Activated naive CD8-positive, alpha-beta T cell treated with anti-CD3 and anti-CD28 coated beads, Interleukin-2, amount 50 U/mL, for 24 hours (primary cell): ENCODE measurements around the gene ZNF678.
A peak's percentile ranks its signal among the peaks of the same experiment; 100 is the strongest.
"Not testable (repeated sequence)": the region's sequence is repeated elsewhere in the genome, so short reads cannot be mapped to it uniquely, and the experiment has no call there.

Experiments
- ATAC-seq: fragments of 150-1000 bp; cut with Tn5 transposase; one replicate; pipeline ENCODE4 v1.10.0; 2021
- DNase-seq: peaks from one replicate; pipeline ENCODE4 v3.0.0; 2021
- H3K27ac Mint-ChIP-seq: one replicate; pipeline ENCODE4 v1.8.0; 2021; ENCODE audit warnings: mild to moderate bottlenecking, mixed read lengths
- H3K27me3 Mint-ChIP-seq: one replicate; pipeline ENCODE4 v1.8.0; 2021; ENCODE audit warnings: mixed read lengths
- H3K36me3 Mint-ChIP-seq: one replicate; pipeline ENCODE4 v1.8.0; 2021; ENCODE audit warnings: low read depth, mixed read lengths
- H3K4me1 Mint-ChIP-seq: one replicate; pipeline ENCODE4 v1.8.0; 2021; ENCODE audit warnings: mixed read lengths
- H3K4me3 Mint-ChIP-seq: one replicate; pipeline ENCODE4 v1.8.0; 2021; ENCODE audit warnings: mild to moderate bottlenecking, moderate library complexity, mixed read lengths
- H3K9me3 Mint-ChIP-seq: one replicate; pipeline ENCODE4 v1.8.0; 2021; ENCODE audit warnings: mixed read lengths

Gene ZNF678

DNA sequence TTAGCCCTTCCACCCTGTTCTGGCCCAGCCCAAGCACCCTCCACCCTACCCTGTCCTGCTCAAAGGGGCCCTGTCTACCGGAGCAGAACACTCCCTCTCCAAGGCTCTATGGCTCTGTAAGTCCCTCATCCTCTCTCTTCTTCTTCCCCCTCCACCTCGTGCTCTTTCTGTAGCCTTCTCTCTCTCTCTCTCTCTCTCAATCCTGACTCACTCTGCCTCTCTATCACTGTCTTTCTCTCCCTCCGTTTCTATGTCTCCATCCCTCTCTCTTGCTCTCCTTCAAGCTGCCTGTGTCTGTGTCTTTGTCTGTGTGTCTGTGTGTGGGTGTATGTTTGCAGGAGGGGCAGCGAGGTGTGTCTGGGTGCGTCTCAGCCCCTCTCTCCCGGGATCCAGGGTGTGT, 1.3 kb upstream of the ZNF678 start:
- H3K4me3 Mint-ChIP-seq: no peak overlapping the region
- H3K9me3 Mint-ChIP-seq: peaks cover 19% of the 10 kb centered on the region
- no peak for DNase-seq
- H3K4me1 Mint-ChIP-seq: peaks cover 27% of the 10 kb centered on the region
- peak overlapping the region; percentile 7 for H3K27ac Mint-ChIP-seq
- ATAC-seq: no peak
- H3K36me3 Mint-ChIP-seq: peaks cover 18% of the 10 kb centered on the region
- peaks cover 38% of the 10 kb centered on the region for H3K27me3 Mint-ChIP-seq

DNA sequence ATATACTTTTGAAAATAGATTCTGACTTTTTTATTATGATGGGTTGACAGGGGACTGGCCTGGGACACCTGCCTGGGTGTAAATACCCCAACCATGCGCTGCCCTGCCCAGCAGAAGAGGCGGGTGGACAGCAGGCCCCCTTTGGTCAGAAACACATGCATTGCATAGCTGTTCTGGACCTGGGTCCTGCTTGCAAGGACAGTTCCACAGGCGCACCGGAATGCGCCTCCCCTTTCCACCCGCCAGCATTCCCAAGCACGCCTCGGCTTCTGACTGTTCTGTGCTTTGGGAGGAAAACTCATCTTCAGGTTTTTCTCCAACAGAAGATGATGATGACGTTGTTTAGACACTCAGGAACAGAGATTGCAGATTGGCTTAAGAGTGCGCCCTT, 428 bp upstream of the ZNF678 start:
- Mint-ChIP-seq H3K27me3 (peaks cover 34% of the 10 kb centered on the region), H3K4me3 (peak overlapping the region; percentile 92), H3K4me1 (peaks cover 32% of the 10 kb centered on the region), H3K36me3 (peaks cover 23% of the 10 kb centered on the region), H3K9me3 (peaks cover 19% of the 10 kb centered on the region), H3K27ac (peak overlapping the region; percentile 86)
- ATAC-seq: no peak
- DNase-seq: no peak

DNA sequence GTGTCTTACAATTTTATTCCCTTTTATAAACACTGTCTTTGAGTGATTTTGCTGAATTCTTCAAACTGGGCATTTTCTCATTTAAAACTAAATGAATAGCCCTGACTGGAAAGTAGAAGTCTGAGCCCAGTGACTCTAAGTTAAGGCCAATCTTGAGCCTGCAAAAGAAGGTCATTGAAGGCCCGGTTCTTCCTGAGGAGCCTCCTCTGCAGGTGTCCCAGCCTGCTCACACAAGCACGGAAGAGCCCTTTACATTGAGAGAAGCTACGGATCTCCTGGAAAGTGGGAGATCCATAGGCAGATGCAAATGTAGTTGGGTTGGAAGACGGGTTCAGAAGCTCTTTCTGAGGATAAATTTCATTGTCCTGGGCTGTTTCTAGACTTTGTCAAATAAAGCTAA, 3.9 kb downstream of the ZNF678 start:
- peaks cover 23% of the 10 kb centered on the region for H3K36me3 Mint-ChIP-seq
- ATAC-seq: no peak

DNA sequence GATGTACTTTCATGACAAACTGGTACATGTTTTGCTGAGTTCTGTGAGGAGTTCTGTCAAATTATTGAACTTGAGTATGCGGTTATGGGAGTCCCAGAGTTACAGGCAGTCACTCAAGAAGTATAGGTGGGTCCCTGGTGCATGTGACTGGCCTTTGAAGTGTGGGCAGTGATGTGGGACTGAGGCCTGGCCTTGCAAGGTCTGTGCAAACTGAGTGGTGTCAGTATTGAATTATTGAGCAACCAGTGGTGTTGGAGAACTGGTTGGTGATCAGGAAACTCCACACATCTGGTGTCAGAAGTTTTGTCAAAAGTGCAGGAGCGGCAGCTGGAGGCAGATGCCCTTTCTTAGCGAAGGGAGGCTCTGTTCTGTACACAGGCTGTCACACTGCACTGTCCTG, 5.2 kb downstream of the ZNF678 start:
- ATAC-seq: no peak
- peaks cover 32% of the 10 kb centered on the region for H3K4me1 Mint-ChIP-seq
- no peaks in the 10 kb centered on the region for H3K27me3 Mint-ChIP-seq
- DNase-seq: no peak
- no peak overlapping the region for H3K4me3 Mint-ChIP-seq
- peaks cover 4% of the 10 kb centered on the region for H3K9me3 Mint-ChIP-seq
- H3K27ac Mint-ChIP-seq: no peak overlapping the region
- peaks cover 28% of the 10 kb centered on the region for H3K36me3 Mint-ChIP-seq

More for the DNA sequence above, 3.9 kb downstream of the ZNF678 start:
- no peak for DNase-seq
- H3K4me1 Mint-ChIP-seq: peaks cover 33% of the 10 kb centered on the region
- no peak overlapping the region for H3K4me3 Mint-ChIP-seq
- H3K27ac Mint-ChIP-seq: no peak overlapping the region
- H3K27me3 Mint-ChIP-seq: peaks cover 6% of the 10 kb centered on the region
- H3K9me3 Mint-ChIP-seq: peaks cover 6% of the 10 kb centered on the region

DNA sequence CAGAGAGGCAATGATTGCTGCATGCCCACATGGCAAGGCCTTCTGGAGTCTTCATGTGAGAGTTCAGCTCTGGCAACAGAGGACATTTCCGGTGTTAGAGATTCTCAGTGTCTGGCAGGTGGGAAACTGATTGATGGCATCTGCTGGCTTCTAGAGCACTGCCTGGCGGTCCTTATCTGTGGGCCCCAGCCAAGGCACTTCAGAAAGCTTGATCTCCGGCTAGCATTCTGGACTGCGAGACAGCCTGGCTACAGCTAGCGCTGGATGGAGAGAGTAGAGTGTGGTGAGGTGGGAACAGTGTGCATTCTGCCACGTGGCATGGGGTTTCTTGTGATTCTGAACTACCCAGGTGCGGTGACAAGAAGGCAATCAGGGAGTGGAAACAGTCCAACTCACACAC, 9.4 kb downstream of the ZNF678 start:
- peaks cover 15% of the 10 kb centered on the region for H3K4me1 Mint-ChIP-seq
- ATAC-seq (no peak), DNase-seq (no peak)
- H3K9me3 Mint-ChIP-seq: peaks cover 44% of the 10 kb centered on the region
- H3K27me3 Mint-ChIP-seq: no peaks in the 10 kb centered on the region
- no peak overlapping the region for H3K4me3 Mint-ChIP-seq
- H3K27ac Mint-ChIP-seq: no peak overlapping the region
- H3K36me3 Mint-ChIP-seq: peaks cover 50% of the 10 kb centered on the region

DNA sequence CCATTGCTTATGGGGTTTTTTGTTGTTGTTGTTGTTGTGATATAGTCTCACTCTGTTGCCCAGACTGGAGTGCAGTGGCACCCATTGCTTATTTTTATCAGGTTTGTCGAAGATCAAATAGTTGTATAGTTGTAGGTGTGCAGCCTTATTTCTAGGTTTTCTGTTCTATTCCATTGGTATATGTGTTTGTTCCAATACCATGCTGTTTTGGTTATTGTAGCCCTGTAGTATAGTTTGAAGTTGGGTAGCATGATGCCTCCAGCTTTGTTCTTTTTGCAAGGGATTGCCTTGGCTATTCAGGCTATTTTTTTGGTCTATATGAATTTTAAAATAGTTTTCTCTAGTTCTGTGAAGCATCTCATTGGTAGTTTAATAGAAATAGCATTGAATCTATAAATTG, 11.6 kb downstream of the ZNF678 start:
- Mint-ChIP-seq H3K27me3 (no peaks in the 10 kb centered on the region), H3K4me3 (no peak overlapping the region), H3K4me1 (peaks cover 5% of the 10 kb centered on the region), H3K36me3 (peaks cover 56% of the 10 kb centered on the region), H3K27ac (no peak overlapping the region), H3K9me3 (peaks cover 57% of the 10 kb centered on the region)
- ATAC-seq (no peak), DNase-seq (no peak)

DNA sequence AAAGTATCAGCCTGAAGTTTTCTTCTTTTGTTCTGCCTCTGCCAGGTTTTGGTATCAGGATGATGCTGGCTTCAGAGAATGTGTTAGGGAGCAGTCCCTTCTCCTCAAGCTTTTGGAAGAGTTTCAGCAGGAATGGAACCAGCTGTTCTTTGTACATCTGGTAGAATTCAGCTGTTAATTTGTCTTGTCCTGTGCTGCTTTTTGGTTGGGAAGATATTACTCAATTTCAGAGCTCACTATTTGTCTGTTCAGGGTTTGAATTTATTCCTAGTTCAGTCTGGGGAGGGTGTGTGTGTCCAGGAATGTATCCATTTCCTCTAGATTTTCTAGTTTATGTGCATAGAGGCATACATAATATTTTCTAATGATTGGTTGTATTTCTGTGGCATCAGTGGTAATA, 12.8 kb downstream of the ZNF678 start:
- ATAC-seq (no peak), DNase-seq (no peak)
- Mint-ChIP-seq H3K36me3 (peaks cover 59% of the 10 kb centered on the region), H3K27me3 (no peaks in the 10 kb centered on the region), H3K9me3 (peaks cover 57% of the 10 kb centered on the region), H3K4me3 (no peak overlapping the region), H3K27ac (no peak overlapping the region), H3K4me1 (peaks cover 5% of the 10 kb centered on the region)

DNA sequence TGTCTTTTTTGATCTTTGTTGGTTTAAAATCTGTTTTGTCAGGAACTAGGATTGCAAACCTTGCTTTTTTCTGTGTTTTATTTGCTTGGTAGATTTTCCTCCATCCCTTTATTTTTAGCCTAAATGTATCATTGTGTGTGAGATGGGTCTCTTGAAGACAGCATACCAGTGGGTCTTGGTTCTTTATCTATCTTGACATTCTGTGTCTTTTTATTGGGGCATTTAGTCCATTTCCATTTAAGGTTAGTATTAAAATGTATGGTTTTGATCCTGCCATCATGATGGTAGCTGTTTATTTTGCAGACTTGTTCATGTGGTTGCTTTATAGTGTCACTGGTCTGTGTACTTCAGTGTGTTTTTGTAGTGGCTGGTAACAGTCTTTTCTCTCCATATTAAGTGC, 14.1 kb downstream of the ZNF678 start:
- H3K27ac Mint-ChIP-seq: no peak overlapping the region
- no peak for DNase-seq
- peaks cover 58% of the 10 kb centered on the region for H3K36me3 Mint-ChIP-seq
- no peaks in the 10 kb centered on the region for H3K27me3 Mint-ChIP-seq
- ATAC-seq: no peak
- peaks cover 60% of the 10 kb centered on the region for H3K9me3 Mint-ChIP-seq
- peaks cover 5% of the 10 kb centered on the region for H3K4me1 Mint-ChIP-seq
- H3K4me3 Mint-ChIP-seq: no peak overlapping the region

DNA sequence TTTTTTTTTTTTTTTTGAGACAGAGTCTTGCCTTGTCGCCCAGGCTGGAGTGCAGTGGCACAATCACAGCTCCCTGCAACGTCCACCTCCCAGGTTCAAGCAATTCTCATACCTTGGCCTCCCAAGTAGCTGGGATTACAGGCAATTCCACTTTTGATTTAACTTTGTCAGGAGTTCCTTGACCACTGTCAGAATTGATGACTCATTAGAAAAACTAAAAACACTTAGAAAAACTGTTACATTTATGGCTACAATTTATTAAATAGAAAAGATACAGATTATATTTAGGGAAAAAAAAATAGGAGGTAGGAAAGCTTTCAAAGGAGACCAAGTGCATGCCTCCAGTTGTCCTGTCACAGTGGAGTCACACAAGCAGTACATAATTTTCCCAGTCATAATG, 20.0 kb downstream of the ZNF678 start:
- Mint-ChIP-seq H3K27me3 (no peaks in the 10 kb centered on the region), H3K36me3 (peaks cover 66% of the 10 kb centered on the region), H3K9me3 (peaks cover 50% of the 10 kb centered on the region), H3K4me3 (no peak overlapping the region), H3K4me1 (no peaks in the 10 kb centered on the region), H3K27ac (no peak overlapping the region)
- DNase-seq (no peak), ATAC-seq (no peak)

DNA sequence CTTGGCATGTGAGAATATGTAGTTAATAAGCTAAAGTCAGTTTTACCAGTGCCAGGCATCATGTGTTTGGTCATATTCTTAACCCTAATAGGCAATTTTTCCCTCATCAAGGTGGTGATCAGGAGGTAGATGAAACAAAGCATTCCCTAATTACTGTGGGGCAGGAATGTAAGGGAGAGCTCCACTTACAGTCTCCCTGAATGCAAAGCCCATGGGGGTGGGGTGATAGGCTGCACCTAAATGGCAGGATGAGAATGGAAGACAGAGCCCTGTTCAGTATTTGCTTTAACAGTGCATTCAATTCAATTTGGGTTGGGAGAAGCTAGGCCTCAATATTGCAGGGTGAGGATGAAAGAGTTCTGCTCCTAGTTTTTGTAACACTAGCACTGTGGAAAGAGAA, 23.4 kb downstream of the ZNF678 start:
- peaks cover 77% of the 10 kb centered on the region for H3K36me3 Mint-ChIP-seq
- ATAC-seq (no peak), DNase-seq (no peak)
- no peak overlapping the region for H3K27ac Mint-ChIP-seq
- H3K9me3 Mint-ChIP-seq: peaks cover 66% of the 10 kb centered on the region
- no peaks in the 10 kb centered on the region for H3K27me3 Mint-ChIP-seq
- no peaks in the 10 kb centered on the region for H3K4me1 Mint-ChIP-seq
- H3K4me3 Mint-ChIP-seq: no peak overlapping the region

DNA sequence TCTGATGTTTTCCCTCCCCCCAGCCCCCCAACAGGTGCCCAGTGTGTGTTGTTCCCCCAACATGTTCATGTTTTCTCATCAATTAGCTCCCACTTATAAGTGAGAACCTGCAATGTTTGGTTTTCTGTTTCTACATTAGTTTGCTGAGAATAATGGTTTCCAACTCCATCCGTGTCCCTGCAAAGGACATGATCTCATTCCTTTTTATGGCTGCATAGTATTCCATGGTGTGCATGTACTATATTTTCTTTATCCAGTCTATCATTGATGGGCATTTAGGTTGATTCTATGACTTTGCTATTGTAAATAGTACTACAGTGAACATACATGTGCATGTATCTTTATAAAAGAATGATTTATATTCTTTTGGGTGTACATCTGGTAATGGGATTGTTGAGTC, 24.6 kb downstream of the ZNF678 start:
- DNase-seq (no peak), ATAC-seq (no peak)
- Mint-ChIP-seq H3K36me3 (peaks cover 83% of the 10 kb centered on the region), H3K4me3 (no peak overlapping the region), H3K27ac (no peak overlapping the region), H3K4me1 (no peaks in the 10 kb centered on the region), H3K27me3 (no peaks in the 10 kb centered on the region), H3K9me3 (peaks cover 60% of the 10 kb centered on the region)

DNA sequence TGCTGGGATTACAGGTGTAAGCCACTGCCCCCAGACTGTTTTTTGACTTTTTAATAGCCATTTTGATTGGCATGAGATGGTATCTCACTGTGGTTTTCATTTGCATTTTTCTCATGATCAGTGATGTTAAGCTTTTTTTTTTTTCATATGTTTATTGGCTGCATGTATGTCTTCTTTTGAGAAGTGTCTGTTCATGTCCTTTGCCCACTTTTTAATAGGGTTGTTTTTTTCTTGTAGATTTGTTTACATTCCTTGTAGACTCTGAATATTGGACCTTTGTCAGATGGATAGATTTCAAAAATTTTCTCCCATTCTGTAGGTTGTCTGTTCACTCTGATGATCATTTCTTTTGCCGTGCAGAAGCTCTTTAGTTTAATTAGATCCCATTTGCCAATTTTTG, 25.4 kb downstream of the ZNF678 start:
- not testable (repeated sequence) for DNase-seq, ATAC-seq, H3K27ac Mint-ChIP-seq, H3K4me1 Mint-ChIP-seq, H3K27me3 Mint-ChIP-seq, H3K4me3 Mint-ChIP-seq
- H3K9me3 Mint-ChIP-seq: peaks cover 59% of the 10 kb centered on the region
- peaks cover 84% of the 10 kb centered on the region for H3K36me3 Mint-ChIP-seq

DNA sequence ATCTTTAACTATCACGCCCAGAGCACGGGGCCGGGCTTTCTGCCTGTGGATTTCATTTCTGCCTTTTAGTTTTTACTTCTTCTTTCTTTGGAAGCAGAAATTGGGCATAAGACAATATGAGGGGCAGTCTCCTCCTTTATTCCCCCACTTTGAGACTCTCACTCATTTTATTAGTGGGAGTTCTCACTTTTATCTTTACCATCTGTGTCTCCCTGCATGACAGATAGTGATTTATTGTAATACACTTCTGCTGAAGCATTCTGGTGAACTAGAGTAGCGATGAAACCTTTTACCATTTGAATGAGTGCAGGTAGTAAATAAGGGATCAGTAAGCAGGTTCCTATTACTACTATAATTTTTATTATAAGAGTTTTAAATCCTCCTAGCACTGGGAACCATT, 26.4 kb downstream of the ZNF678 start:
- not testable (repeated sequence) for ATAC-seq, H3K4me1 Mint-ChIP-seq, H3K4me3 Mint-ChIP-seq, H3K27me3 Mint-ChIP-seq, H3K27ac Mint-ChIP-seq, DNase-seq
- peaks cover 80% of the 10 kb centered on the region for H3K36me3 Mint-ChIP-seq
- peaks cover 55% of the 10 kb centered on the region for H3K9me3 Mint-ChIP-seq

DNA sequence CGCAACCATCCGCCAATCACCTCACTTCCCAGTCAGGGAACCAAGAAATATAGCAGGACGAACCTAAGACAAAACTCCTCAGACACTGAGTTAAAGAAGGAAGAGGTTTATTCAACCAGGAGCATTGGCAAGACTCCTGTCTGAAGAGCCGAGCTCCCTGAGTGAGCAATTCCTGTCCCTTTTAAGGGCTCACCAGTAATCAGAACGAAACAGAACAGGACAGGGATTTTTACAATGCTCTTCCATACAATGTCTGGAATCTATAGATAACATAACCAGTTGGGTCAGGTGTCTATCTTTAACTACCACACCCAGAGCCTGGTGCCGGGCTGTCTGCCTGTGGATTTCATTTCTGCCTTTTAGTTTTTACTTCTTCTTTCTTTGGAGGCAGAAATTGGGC, 32.9 kb downstream of the ZNF678 start:
- H3K4me3 Mint-ChIP-seq, H3K4me1 Mint-ChIP-seq, ATAC-seq, H3K27ac Mint-ChIP-seq, DNase-seq, H3K27me3 Mint-ChIP-seq: not testable (repeated sequence)
- Mint-ChIP-seq H3K9me3 (peaks cover 43% of the 10 kb centered on the region), H3K36me3 (peaks cover 74% of the 10 kb centered on the region)

DNA sequence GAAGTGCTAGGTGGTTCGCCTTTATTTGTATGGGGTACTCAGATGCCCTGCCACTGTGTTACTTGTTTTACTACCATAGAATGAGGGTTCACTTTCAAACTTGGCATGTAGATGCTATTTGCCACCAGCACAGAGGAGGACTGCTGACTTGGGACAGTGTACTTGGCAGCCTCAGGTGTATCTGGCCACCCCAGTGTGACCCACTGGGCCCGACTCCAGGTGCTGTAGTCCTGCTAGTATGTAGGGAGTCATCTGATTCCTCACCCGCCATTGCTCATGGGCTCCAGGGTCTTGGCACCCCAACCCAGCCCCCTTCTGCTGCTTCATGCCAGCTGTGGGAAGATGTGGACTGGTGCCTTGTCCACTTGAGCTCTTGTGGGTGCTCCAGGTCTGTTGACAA, 40.0 kb downstream of the ZNF678 start:
- ATAC-seq: no peak
- no peak overlapping the region for H3K4me3 Mint-ChIP-seq
- no peak overlapping the region for H3K27ac Mint-ChIP-seq
- no peak for DNase-seq
- H3K36me3 Mint-ChIP-seq: peaks cover 61% of the 10 kb centered on the region
- peaks cover 56% of the 10 kb centered on the region for H3K9me3 Mint-ChIP-seq
- no peaks in the 10 kb centered on the region for H3K4me1 Mint-ChIP-seq
- H3K27me3 Mint-ChIP-seq: no peaks in the 10 kb centered on the region

DNA sequence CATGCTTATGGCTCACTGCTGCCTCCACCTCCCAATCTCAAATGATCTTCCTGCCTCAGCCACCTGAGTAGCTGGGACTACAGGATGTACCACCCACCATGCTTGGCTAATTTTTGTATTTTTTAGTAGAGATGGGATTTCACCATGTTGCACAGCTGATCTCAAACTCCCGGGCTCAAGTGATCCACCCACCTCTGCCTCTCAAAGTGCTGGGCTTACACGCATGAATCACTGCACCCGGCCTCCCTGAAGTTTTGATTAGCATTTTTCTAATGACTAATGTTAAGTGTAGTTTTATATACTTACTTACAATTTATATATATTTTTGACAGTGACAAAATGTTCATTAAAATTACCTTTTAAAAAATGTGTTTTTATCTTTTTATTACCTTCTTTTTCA, 41.1 kb downstream of the ZNF678 start:
- no peaks in the 10 kb centered on the region for H3K27me3 Mint-ChIP-seq
- peaks cover 47% of the 10 kb centered on the region for H3K9me3 Mint-ChIP-seq
- H3K27ac Mint-ChIP-seq: no peak overlapping the region
- ATAC-seq (no peak), DNase-seq (no peak)
- no peak overlapping the region for H3K4me3 Mint-ChIP-seq
- H3K4me1 Mint-ChIP-seq: no peaks in the 10 kb centered on the region
- peaks cover 58% of the 10 kb centered on the region for H3K36me3 Mint-ChIP-seq
